GM04503 (cell line): ENCODE data around the gene HOXD12.

Experiments used
- DNase-seq: peaks from one replicate; pipeline ENCODE4 v3.0.0-alpha.2; 2012; ENCODE audit warnings: low read depth

HOXD12 gene

DNA sequence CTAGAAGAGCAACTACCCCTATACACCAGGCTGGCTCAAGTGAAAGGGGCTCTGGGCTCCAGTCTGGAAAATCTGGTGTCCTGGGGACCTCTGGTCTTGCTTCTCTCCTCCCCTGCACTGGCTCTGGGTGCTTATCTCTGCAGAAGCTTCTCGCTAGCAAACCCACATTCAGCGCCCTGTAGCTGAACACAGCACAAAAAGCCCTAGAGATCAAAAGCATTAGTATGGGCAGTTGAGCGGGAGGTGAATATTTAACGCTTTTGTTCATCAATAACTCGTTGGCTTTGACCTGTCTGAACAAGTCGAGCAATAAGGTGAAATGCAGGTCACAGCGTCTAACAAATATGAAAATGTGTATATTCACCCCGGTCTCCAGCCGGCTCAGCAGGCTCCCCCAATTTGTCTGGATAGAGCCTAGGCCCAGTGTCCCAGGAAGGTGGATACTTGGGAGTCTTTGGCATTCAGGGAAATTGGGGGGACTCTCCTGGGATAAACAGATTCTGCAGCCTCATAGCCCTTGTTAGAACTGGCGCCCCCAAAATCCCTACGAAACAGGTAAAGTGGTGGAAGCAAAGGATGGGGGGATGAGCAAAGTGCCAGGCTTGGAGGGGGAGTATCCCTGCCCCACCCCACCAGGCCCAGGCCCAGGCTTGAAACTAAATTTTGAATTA lies 49.3 kb downstream of the HOXD12 start:
- DNase-seq: no peak

DNA sequence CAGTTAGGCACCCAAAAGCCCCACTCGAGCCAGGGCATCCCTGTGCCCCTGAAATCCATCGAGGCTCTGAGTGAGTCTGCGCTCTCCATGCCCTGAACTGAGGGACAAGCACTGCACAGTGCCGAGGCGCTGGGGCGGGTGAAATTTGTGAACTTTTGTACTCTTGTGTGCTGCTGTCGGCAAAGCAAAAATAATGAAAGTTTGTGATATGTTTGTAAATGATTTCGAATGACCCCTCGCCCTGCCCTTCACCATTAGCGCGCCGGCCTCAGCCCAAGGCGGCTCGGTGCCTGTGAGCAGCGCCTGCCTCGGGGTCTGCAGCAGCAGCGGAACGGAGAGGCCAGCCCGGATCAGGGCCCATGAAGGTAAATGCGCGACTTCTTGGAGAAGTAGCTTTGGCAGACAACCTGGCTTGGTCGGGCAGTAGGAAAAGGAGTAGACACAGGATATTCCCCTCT lies 49.9 kb downstream of the HOXD12 start:
- DNase-seq: no peak

DNA sequence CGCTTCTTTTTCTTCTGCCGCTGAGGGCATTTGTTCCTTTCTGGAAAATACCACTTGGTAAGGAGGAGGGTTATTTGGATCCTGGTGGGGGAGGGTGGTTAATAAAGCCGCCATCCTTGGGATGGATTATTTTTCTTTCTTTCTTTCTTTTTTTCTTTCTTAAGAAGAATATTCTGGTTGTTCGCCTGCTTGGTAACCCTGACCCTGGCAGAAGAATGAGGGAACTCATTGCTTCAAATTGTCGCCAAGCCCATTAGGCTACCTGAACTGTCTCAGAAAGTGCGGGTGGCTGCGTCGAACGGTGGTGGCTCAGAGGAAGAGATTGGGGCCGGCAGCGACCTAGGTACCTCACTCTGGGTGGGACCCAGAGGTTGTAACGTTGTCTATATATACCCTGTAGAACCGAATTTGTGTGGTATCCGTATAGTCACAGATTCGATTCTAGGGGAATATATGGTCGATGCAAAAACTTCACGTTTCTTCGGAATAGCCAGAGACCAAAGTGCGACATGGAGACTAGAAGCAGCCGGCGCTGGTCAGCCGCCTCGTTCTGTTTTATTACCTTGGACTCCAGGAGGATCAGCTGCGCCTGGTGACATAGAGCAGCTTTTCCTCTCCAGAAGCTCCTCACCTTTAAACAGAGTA lies 50.5 kb downstream of the HOXD12 start:
- DNase-seq: no peak

DNA sequence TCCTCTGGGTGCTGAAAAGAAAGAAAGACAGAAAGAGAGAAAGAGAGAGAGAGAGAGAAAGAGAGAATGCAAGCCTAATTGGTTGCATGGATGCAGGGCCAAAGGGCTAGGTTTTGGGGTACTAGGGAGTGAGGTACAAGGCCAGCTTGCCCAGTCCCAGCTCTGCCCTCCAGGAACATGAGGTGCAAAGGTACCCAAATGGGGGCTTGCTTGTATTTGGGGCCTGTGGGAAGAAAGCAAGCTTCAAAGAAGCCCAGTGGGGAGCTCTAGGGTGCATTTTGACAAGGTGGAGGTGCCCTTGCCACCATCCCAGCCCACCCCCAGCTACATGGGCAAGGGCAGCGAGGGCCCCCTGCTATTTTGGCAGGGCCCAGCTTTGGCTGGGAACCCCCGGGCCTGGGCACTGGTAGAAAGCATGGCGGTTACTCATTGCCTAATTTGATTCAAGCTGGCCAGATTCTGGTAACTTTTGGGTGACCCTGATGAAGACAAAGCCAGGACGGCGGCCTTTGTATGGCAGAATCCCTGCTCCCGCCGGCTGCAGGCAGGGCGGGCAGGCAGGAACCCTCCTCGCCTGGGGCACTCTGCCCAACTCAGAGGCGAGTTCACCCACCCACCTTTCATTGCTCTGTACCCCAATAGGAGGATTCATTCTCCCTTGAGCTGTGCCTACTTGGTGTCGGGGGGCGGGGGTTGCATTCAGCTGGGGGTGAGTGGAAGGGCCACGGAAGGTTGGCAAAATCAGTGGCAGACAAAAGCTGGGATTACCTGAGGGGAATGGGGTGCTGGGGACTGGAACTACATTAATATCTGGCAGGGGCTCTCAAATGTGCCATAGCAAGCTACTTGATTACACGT lies 51.2 kb downstream of the HOXD12 start:
- no peak for DNase-seq

DNA sequence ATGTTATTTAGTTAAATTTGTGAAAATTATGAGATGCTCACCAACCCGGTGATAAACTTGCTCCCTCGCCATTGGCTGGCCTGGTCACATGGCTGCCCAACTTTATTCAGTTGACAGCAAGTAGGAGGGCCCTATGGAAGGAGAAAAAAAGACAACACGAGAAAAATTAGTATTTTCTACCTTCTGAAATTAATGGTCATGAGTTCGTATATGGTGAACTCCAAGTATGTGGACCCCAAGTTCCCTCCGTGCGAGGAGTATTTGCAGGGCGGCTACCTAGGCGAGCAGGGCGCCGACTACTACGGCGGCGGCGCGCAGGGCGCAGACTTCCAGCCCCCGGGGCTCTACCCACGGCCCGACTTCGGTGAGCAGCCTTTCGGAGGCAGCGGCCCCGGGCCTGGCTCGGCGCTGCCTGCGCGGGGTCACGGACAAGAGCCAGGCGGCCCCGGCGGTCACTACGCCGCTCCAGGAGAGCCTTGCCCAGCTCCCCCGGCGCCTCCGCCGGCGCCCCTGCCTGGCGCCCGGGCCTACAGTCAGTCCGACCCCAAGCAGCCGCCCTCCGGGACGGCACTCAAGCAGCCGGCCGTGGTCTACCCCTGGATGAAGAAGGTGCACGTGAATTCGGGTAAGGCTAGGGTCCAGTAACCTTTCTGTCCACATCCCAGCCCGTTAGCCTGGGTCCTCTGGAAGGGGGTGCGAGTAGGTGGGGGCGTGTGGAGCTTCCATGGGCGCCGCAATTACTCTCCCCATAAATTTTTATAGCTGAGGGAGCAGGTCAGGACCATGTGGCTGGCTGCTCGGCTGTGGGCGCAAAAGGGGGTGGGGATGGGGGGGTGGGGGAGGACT lies 52.1 kb downstream of the HOXD12 start, which contains the start of gene HOXD4:
TSS of gene HOXD4 (plus strand) at position 109 of the 846 bp plus-strand sequence. CDS start at position 193, 84 bp downstream.
- DNase-seq: no peak
